ENCODE data around the gene CLHC1.
"Not testable (repeated sequence)": the region's sequence is repeated elsewhere in the genome, so short reads cannot be mapped to it uniquely, and the experiment has no call there.

Gene CLHC1

GRCh38 chr2:55152475-55153412 is 79.3 kb downstream of the CLHC1 start:
- no peak for DNase-seq

DNA sequence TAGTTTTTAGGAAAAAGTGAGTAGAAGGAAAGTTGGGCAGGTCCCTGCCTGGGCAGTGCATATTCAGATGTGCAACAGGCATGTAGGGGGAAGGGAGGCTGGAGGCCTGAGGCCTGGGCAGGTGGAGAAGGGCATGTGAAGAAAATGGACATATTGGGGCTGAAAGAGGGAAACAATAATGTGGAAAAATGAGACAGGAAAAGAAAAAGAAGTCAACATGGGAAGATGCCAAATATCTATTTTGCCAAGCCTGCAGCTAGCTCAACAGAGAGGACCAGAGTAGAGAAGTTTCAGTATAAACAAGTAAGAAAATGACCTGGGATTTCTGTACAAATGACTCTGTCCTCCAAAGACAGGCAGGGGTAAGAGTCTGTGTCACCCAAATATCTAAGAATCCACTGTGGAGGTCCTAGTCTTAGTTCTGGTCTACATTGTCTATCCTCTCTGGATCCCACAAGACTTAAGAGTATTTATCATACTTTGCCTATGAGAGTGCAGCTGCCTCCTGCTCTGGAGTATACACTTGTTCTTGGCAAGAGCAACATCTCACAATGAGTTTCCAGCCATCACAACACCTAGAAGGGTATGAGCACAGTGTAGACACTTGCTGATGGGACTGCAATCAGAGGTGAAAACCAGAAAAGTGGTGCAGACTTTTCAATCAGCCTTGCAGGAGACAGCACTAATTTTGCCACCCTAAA is 80.2 kb downstream of the CLHC1 start:
- no peak for DNase-seq

DNA sequence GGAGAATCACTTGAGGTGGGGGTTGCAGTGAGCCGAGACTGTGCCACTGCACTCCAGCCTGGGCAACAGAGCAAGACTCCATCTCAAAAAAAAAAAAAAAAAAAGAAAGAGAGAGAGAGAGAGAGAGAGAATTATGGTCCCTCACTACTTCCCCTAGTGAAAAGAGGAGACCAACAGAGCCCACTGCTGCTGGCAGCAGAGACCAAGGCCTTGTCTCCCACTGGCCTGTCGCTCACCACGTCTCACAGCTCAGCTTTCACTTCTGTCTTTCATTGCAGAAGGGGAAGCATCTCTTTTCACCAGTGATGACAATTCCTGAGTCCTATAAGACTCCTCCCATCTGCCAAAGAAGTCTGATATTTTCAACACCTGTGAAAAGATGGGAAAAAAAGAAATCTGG is 81.3 kb downstream of the CLHC1 start:
- DNase-seq, result no peak

DNA sequence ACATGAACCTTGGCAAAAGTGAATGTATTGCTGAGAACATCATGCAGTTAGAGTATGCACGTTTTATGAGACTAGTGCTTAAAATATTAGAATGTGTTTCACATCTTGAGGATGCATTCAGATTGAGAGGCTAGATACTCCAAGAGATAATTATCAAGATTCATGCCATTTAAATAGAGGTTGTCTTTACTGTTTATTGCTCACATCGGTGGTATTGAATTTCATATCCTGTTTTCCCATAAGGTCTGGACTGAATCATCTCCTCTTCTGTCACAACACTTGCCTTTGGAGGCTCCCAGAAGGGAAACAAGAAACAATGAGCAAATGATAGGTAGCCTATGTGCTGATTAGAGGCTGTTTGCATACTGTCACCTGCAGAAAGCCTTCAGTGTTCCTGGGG is 83.8 kb downstream of the CLHC1 start:
- no peak for DNase-seq

GRCh38 chr2:55147531-55147930 is 84.6 kb downstream of the CLHC1 start:
- DNase-seq, result no peak

DNA sequence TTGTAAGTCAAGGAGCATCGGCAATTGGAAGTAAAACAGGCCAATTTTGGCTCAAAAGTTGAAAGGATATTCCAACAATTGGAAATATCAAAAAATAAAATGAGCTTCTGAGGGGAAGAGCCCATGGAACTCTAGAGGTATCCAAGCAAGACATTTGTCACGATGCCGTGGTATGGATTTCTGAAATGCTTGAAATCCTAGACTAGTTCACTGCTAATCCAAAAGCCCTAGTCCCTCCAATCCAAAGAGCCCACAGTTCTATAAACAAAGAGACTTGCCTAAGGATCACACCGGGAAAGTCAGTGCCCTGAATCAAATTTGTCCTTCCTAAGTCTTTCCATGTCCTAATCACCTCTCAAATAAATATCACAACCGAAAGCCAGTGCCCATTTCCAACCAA is 85.1 kb downstream of the CLHC1 start:
- DNase-seq, result no peak

- no peak for DNase-seq
These were observed 85.8 kb downstream of the CLHC1 start for GRCh38 chr2:55146263-55146662.

DNA sequence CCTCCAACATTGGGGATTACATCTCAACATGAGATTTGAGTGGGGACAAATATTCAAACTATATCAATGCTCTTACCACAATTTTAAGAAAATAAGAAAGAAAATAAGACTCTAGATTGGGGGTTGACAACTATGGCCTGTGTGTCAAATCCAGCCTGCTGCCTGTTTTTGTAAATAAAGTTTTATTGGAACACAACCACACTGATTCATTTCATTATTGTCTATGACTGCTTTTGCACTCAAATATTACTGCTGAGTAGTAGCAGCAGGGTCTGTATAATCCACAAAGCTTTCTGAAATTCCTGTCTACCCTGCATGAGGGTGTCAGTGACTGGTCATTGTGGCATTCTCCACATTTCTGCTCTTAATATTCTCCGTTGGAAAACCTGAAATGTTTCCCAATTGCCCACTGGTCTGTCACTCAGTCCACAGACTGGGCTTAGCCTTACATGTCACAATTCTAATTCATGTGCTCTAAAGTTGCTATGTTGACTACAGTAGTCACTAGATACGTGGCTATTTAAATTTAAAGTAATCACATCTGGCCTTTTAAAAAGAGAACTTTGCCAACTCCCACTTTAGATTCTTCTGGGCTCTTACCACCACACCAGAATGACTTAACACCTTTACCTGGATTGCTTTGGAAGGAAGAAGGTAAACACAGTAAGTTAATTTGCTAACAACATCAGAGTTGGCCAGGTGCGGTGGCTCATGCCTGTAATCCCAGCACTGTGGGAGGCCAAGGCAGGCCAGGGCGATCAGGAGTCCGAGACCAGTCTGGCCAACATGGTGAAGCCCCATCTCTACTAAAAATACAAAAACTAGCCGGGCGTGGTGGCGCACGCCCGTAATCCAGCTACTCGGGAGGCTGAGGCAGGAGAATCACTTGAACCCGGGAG is 86.9 kb downstream of the CLHC1 start:
- no peak for DNase-seq

GRCh38 chr2:55143706-55144105 is 88.4 kb downstream of the CLHC1 start:
- DNase-seq, result not testable (repeated sequence)

DNA sequence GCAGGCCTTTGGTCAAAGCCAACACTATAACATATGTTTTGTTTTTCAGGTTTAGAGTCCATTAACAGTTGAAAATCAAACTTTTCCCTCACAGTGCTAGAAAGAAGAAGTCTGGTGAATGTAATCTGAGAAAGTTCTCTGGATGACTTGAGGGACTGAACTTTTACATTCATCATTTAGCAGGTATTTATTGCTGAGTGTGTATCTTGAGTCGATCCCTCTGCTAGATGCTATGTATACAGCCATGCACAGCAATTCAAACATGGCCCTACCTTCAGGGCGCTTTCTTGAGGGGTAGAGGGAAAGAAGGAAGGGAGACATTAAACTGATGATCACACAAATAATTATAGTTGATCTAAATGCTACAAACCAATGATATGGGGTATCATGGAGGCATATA is 89.6 kb downstream of the CLHC1 start:
- DNase-seq, result no peak

DNA sequence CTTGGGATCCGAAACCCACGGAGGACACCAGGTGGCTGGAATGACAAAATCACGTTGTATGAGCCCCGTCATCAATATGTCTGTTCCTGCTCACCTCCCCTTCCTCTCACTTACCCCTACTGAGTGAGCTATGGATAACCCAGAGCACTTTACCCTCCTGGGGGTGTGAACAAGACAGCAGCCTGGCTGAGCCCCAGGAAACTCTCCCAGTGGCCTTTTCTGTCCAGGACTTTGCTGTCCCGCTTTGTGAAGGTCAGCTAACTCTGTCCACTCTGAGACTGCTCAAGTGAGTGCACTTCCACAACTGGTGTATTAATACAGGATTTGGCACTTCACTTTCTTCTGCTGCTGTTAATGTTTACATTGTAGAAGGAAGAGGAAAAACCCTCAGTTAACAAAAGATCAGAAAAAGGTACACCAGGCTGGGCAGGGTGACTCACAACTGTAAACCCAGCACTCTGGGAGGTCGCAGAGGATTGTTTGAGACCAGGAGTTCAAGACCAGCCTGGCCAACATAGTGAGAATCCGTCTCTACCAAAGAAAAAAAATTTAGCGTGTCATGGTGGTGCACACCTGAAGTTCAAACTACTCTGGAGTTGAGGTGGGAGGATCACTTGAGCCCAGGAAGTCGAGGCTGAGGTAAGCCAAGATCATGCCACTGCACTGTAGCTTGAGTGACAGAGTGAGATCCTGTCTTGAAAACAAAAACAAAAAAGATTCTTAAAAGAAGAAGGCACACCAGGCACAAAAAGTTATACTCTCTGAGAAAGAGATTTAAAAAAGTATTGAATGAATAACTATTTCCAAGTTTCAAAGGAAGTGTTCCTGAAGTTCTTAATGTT is 90.3 kb downstream of the CLHC1 start:
- DNase-seq, result no peak

GRCh38 chr2:55140316-55141219 is 91.5 kb downstream of the CLHC1 start:
- DNase-seq, result no peak

DNA sequence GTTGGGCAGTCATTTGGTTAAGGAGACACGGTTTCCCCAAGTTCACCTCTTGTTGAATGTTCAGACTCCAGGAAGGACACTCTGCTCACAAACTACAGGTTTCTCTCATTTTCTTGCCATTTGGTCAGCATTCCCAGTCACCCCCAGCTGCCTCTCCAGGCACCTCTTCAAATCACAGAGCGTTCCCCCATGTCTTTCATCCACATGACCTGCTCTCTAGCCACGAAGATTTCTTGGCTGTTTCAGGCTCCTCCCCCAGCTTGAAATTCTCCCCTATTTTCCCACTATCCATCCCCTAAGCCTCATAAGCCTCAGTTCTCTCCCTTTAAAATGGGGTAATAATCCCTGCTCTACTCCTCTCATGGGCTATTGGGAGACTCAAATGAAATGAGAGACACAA is 92.8 kb downstream of the CLHC1 start:
- DNase-seq, result no peak

DNA sequence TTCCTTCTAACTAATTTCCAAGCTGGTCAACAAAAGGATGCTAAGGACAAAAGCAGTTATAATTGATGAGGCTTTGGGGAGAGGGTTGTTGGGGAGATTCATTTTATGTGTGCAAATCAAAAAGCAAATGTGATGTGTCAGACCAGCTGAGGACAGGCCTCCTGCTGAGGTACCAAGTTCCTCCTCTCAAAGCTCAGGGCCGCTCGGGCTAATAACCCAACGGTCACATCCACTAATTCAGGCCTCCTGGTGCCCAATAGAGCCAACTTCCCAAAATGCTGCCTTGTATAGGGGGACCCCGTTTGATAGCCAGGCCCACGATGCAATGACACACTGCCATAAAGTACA is 93.2 kb downstream of the CLHC1 start:
- no peak for DNase-seq

DNA sequence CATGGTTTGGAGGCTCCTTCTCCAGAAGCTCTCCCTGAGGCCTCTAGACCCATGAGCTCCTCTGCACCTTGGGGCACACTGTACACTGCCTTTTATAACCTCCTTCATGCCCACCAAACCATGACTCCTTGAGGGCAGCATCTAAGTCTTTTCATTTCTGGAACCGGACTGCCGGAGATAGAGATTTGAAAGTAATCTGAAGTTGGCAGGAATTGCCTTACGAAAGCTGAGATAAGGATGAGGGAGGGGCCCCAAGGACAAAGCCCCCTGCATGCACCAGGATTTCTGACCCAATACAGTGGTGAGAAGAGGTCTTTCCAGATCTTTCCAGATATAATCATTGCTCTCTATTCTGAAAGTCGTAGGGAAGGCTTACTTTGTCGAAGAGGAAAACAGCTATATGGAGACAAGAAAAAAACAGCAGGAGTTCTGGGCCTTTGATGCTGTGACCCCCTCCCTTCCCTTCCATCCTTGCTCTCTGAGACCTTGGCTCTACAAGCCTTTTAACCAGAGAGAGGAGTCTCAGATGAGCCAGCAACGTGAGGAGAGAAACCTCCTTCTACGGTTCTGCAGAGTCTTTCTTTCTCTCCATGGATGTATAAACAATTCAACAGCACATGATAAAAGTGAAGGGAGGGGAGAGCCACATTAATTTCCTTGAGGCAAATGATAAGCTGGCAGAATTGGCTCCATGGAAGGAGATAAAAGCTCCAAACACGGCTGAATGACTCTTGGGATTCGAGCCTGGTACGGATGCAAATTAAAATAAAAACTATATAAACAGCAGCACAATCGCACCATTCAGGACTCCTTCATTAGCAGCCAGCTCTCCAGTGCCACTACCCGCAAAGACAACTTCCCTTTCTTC is 93.8 kb downstream of the CLHC1 start:
- no peak for DNase-seq

DNA sequence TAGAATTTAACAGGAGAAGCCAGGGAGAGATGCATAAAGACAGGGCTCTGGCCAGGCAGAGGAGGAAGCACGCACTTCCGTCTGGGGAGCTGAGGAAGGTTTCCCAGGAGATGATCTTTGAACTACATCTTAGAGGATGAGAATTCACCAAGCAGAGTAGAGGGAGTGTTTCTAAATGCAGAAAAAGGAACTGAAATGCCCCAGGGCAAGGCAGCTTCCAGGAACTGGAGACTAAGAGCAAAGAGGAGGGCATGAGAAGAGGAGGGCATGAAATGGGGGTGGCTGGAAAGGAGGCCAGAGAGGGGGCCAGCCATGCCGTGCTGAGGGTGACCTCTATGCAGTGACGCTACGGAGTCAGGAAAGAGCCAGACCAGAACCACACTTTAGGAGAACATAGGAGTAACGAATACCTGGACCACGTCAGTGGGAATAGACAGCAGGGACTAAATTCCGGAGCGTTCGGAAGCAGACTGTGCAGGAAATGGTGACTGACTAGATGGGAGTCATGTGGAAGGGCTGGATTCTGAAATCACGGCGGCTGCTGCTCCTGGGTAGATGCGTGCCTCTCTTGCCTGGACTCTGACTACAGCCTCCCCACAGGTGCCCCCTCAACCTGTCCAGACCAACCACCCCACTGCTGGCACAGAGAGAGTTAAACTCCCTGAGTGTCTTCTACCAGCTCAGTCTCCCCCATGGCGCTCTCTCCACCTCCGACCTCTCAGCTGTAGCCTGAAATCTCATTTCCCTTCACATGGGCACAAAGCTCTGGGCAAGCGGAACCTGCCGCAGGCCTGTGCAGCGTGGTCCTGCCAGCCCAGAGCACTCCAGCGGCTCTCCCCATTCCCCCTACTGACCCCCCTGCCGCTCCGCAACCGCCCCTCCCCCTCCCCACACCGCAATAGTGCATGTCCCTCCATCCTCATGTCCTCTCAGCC is 94.8 kb downstream of the CLHC1 start:
- DNase-seq, result no peak

DNA sequence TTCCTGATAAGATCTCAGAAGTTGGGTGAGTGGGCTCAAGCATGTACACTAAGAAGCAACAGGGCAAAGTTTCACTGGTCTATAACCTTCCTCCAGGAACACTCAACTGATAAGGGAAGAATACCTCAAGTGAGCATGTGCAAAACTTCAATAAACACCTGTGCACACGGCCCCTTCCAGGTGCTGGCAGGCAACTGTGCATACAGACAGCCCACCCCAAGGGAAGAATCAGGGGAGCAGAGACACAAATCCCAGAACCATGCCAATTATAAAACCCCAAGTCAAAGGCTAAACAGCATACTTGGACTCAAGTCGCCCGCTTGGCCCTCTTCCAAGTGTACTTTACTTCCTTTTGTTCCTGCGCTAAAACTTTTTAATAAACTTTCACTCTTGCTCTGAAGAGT is 96.0 kb downstream of the CLHC1 start:
- no peak for DNase-seq

DNA sequence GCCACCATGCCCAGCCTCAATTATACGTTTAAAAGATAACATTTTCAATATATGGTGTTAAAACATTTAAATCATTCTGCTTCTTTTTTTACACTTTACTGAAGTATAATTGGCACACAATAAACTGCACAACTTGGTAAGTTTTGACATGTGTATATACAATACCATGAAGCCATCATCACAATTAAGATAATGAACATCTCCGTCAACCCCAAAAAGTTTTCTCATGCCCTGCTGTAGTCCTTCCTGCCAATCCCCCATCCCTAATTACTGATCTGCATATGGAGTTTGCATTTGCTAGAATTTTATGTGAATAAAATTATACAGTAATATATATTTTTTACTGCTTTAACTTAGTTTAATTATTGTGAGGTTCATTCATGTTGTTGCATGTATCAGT is 96.6 kb downstream of the CLHC1 start:
- no peak for DNase-seq

DNA sequence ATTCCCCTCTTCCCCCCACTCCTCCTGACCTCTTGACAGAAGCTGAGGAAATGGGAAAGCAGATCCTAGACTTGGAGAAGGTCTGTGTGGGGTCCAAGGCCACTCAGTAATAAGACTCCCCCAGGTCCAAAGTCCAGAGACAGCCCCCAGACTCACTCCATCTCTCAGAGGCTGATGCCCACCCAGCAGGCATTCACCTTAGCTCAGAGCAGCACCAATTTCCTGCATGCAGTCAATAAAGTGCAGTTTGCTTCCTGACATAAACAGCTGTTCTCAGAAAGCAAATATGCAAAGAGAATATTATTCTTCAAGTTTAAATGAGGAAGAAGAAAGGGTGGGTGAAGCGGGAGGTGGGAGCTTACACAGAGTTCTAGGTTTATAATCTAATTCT is 97.8 kb downstream of the CLHC1 start:
- DNase-seq, result no peak
